ENCODE data around the gene MAK. TPM values are rescaled to one million over a fixed set of nuclear protein-coding genes. Genes with fewer than 3 reads are reported as not detected.

MAK gene
- total and polyA plus RNA-seq, 2 of the 13 experiments (the other 11 are each of a cell fraction or from before 2014, with no cell fraction given): 0.04 TPM; not detected in 1

- TF ChIP-seq, protein P1, sequence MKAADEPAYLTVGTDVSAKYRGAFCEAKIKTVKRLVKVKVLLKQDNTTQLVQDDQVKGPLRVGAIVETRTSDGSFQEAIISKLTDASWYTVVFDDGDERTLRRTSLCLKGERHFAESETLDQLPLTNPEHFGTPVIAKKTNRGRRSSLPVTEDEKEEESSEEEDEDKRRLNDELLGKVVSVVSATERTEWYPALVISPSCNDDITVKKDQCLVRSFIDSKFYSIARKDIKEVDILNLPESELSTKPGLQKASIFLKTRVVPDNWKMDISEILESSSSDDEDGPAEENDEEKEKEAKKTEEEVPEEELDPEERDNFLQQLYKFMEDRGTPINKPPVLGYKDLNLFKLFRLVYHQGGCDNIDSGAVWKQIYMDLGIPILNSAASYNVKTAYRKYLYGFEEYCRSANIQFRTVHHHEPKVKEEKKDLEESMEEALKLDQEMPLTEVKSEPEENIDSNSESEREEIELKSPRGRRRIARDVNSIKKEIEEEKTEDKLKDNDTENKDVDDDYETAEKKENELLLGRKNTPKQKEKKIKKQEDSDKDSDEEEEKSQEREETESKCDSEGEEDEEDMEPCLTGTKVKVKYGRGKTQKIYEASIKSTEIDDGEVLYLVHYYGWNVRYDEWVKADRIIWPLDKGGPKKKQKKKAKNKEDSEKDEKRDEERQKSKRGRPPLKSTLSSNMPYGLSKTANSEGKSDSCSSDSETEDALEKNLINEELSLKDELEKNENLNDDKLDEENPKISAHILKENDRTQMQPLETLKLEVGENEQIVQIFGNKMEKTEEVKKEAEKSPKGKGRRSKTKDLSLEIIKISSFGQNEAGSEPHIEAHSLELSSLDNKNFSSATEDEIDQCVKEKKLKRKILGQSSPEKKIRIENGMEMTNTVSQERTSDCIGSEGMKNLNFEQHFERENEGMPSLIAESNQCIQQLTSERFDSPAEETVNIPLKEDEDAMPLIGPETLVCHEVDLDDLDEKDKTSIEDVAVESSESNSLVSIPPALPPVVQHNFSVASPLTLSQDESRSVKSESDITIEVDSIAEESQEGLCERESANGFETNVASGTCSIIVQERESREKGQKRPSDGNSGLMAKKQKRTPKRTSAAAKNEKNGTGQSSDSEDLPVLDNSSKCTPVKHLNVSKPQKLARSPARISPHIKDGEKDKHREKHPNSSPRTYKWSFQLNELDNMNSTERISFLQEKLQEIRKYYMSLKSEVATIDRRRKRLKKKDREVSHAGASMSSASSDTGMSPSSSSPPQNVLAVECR (CRISPR knock-in tag; IDR thresholded peaks at IDR 0.05; ENCODE audit: borderline replicate concordance): peak; percentile 98
- TF ChIP-seq RARA (CRISPR knock-in tag; IDR thresholded peaks at IDR 0.05) (peak; percentile 43; the same call in 1 of the 2 replicates), FOXP4 (CRISPR knock-in tag; IDR thresholded peaks at IDR 0.05) (peak; percentile 81; the same call in 1 of the 2 replicates), ZNF430 (CRISPR knock-in tag; IDR thresholded peaks at IDR 0.05) (peak; percentile 98), ZNF543 (CRISPR knock-in tag; IDR thresholded peaks at IDR 0.05) (peak; percentile 98), ATF1 (CRISPR knock-in tag; IDR thresholded peaks at IDR 0.05) (peak; percentile 84; the same call in 1 of the 2 replicates), ELK4 (CRISPR knock-in tag; IDR thresholded peaks at IDR 0.05; ENCODE audit: borderline replicate concordance) (peak; percentile 54; the same call in 1 of the 2 replicates), RFXAP (CRISPR knock-in tag; IDR thresholded peaks at IDR 0.05; ENCODE audit: borderline replicate concordance) (peak; percentile 73; the same call in 1 of the 2 replicates), ZNF674 (CRISPR knock-in tag; IDR thresholded peaks at IDR 0.05; ENCODE audit: low read depth) (no peak), MTERF4 (CRISPR knock-in tag; IDR thresholded peaks at IDR 0.05) (peak; percentile 92; the same call in 1 of the 2 replicates), SOX6 (IDR thresholded peaks at IDR 0.05) (no peak), SOX6 (CRISPR knock-in tag; IDR thresholded peaks at IDR 0.05) (peak; percentile 86), ZNF530 (CRISPR knock-in tag; IDR thresholded peaks at IDR 0.05; ENCODE audit: low read depth) (no peak), ARNTL (CRISPR knock-in tag; IDR thresholded peaks at IDR 0.05) (peak; percentile 99), MIXL1 (CRISPR knock-in tag; IDR thresholded peaks at IDR 0.05) (peak; percentile 67; the same call in 1 of the 2 replicates), TOPORS (CRISPR knock-in tag; IDR thresholded peaks at IDR 0.05) (no peak; the same call in 1 of the 2 replicates), PCBP1 (IDR thresholded peaks at IDR 0.05; ENCODE audit: borderline replicate concordance, low read depth, low read length) (peak; percentile 92), ZFP37 (CRISPR knock-in tag; IDR thresholded peaks at IDR 0.05; ENCODE audit: borderline replicate concordance) (peak; percentile 92), SSRP1 (CRISPR knock-in tag; IDR thresholded peaks at IDR 0.05) (no peak; the same call in none of the 2 replicates), FOXA1 (IDR thresholded peaks at IDR 0.05) (no peak), FOXA1 (CRISPR knock-in tag; IDR thresholded peaks at IDR 0.05) (peak; percentile 59; the same call in 1 of the 2 replicates), HDAC1 (CRISPR knock-in tag; IDR thresholded peaks at IDR 0.05) (peak; percentile 92), BORCS8-MEF2B (CRISPR knock-in tag; IDR thresholded peaks at IDR 0.05) (peak; percentile 96)
These were observed 115.3 kb downstream of the MAK start, which contains the start of gene TMEM14C (continued) for GRCh38 chr6:10722820-10723566.
